Raji (cell line): Measurements from ENCODE around the gene SMIM32.

Experiments used
- POLR2A ChIP-seq: IDR thresholded peaks from 2 replicates; pipeline ENCODE4 v1.6.1; 2011; ENCODE audit warnings: low read depth, low read length, control low read depth; ENCODE audit not compliant: insufficient read depth

SMIM32 gene

DNA sequence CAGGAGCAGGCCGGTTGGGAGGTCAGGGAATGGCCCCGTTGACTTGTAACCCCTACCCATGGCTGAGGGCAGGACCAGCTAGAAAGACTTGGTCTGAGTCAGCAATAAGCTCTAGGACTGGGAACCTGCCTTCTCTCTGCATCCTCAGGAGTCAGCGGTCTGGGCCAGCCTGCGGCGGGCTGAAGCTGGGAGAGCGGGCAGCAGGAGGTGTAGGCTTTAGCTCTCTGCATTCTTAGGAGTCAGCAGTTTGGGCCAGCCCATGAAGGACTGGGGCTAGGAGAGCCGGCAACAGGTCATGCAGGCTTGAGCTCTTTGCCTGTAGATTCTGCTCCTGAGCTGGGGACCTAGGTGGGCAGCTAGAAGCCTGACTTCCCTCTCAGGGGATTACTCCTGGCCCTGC, 6.4 kb upstream of the SMIM32 start:
- TF ChIP-seq POLR2A, result no peak

DNA sequence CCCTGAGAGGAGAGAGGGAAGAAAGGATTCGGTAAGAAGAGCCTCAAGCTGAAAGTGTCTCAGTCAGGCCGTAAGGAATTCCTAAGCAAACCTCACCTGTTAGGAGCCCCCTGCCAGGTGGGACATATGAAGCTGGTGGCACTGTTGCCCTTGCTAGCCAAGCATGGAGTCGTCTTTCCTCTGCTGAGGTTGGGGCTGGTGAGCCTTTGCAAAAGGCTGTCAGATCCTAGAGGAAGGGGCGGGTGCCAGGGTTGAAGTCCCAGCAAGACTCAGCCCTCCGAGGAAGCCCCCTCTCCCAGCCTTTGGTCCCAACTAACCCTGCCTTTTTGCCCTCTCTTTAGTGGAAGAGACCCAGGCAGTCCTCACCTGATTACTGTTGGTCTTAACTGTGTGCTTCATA, 5.5 kb upstream of the SMIM32 start:
- TF ChIP-seq POLR2A, result no peak

DNA sequence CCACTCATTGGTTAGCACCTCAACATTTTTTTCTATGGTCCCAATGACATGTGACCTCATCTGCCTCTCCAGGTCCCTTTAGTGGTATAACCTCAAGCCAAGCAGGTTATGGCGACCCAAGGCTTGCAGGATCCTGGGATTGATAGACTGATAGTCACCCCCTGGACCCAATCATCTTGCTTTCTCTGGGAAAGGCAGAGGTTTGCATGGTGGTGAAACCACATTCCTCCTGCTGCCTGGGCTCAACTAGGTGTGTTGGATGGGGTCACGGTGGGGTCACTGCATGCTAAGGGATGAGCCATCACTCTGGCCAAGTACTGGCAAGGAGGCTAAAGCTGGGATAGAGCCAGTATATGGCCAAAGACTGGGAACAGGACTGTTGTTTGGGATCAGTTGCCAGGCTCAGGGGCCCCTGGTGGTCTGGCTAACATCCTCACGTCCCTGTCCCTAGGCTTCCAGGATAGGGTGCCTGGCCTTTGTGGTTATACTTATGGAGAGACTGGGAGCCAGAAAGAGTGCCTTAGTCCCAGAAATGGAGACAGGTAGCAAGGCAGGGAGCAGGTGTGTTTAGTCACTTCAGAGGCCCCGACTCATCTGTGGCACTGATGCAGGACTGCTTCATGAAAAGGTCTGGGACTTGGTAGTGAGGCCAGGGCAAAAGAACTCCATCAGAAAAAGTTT, 4.6 kb upstream of the SMIM32 start:
- TF ChIP-seq POLR2A, result no peak

DNA sequence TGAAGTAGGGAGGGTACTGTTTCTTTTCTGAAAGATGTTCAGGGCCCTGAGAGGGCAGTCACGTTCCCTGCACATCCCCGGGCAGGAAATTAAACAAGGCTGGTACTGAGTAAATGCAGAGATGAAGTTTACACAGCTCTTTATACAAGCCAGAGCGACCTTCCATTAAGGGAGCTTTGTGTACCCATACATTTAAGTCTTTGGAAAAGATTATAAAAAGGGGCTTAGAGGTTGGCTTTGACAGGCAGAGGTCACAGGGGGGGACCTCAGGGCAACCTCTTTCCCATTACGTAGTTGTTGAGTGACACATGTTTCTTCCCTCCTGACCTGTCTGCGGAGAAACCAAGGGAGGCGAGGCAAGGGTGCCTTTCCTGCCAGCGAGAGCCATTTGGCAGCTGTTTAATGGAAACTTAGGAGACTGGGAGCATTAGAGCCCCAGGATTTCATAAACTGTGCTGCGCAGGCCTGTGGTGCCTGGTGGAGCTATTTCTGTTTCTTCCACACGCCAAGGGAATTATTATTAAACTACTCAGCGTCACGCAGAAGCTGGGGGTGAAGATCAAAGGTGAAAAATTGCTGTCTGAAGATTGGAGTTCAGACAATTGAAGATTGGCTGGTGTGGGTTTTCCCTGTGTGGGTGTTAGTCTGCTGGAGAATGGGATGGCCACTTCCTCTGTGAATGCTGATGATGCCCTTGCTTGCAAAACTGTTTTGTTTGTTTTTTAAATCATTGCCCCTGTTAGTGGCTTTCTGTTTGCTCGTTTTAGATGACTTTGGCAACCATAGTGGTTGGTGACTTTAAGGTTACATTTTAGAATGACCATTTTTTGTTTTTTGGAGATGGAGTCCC, 3.2 kb upstream of the SMIM32 start:
- no peak for TF ChIP-seq POLR2A

DNA sequence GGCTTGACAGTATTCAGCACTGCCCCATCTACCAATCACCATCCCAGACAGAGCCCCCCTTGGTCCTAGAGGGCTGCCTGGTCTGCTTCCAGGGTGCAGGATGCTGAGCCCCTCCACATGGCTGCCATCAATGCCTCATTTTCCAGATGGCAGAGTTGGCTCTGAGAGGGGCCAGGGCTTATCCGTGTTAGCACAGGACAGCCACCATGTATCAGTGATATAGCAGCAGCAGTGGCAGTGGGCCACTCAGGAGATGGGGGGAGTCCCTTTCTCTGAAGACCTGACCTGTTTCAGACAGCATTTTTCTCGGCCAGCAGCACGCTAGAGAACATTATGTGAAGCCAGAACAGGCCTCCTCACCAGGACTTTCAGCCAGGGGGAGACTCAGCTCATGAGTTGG, 1.6 kb upstream of the SMIM32 start:
- TF ChIP-seq POLR2A, result no peak

DNA sequence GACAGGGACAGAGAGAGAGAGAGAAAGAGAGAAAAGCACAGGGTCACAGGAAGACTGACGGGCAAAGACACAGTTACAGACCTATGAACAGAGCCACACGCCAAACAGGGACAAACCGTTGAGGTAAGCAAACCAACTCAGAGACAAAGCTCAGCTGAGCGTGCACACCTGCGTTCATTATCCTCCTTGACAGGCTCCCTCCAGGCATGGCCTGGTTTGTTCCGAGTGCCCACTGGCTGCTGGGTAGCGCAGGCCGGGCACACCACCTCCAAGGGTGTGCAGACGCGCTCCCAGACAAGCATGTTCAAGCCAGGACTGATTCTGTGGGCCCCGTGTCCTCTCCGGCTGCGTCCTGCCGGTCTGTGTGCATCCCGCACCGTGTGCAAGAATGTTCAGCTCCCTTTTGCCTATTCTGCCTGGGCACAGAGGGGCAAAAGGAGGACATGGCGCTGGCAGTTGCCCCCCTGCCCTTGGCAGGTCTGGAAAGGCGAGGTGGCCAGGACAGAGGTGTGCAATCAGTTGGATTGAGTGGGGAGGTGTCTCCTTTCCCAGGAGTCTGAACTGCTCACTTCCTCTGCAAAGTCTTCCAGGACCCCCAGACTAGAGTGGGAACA, 467 bp upstream of the SMIM32 start:
- no peak for TF ChIP-seq POLR2A

DNA sequence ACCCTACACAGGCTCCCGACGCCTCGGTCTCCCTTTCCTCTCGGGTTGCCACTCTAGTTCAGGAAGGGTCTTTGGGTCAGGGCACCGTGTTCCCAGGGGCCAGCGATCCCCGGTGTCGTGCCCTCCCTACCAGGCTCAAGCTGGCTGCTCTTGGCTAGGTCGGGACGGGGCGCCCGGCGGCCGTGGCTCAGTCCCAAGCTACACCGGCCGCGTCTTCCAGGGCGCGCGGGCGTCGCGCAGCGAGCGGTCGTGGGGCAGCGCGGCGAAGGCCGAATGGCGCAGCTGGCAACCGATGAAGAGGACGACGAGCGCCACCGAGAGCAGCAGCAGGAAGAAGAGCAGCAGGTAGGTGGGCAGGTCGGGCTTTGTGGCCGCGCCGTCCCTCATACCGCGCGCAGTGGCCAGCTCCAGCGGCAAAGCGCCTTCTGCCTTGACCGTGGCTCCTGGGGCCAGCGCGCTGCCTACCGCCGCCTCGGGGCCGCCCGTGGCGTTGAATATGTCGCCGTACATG, 892 bp downstream of the SMIM32 start:
- no peak for TF ChIP-seq POLR2A

DNA sequence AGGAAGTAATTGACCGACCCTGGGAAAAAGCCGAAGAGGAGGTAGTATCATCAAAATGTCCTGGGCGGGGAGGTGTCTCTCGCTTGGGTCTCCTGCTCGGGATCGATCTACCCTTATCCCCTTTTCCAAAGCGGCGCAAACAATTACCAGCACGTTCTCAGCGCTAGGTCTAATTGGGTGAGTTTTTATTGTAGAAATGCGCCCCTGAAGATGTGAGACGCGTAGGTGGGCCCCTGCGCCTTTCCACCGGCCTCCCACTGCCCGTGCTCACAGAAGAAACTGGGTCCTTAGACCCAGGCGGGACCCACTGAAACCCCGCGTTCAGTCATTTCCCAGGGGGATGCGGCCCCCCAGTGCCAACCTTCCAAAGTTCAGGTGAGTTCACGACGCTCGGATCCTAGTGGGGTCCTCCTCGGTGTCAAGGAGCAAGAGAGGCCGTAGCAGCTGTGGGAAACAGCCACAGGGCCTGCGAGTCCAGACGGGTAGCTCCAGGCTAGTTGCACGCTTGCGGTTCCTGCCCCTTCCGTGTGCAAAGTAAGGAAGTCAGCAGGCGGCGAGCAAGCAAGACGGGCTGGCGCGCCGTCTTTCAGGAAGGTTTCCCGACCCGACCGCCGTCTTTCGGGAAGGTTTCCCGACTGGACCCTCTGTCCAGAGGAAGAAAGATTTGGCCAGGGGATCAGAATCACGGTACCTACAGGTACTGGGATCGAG, 1.5 kb downstream of the SMIM32 start:
- no peak for TF ChIP-seq POLR2A

DNA sequence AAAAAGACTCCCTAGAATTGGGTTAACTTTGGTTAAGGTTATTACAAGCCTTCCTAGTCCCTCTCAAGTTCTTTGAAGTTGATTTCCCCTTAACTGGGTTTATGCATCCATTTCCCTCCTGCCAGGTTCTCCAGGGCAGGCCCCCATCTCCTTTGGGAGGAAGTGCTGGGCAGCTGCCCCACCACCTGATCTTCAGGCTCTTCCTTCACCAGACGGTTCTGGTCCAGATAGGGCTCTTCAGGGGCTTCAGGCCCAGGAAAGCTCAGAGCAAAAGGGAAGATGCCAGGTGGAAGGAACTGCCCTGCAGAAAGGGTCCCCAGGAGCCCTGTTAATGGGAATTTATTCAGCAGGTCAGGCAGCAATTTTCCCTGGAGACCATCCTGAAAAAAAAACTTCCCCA, 2.1 kb downstream of the SMIM32 start:
- no peak for TF ChIP-seq POLR2A

DNA sequence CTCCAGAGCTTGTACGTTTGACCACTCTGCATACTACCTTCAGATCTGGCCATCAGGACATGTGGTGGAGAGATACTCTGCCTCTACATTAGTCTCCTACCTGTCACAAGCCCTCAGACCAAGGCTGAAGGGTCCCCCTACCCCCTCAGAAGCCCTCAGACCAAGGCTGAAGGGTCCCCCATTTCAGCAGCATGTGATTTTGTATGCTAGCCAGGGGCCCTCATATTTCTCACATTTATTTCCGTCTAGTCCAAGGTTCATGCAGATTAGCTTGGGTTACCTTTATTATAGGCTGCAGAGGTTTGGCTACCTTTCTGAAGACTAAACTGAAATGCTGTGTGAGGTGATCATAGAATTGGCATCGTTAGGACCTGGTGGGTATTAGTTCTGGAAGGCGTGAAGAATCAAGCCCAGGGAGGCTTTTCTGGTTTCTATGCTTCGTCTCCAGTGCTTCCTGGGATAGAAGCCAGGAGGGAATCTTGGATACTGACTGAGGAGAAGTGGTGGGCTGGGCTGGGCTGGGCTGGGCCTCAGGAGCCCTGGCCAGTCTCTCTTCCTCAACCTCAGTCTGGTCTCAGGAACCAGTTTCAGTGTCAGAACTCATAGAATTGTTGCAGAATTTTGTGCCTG, 2.8 kb downstream of the SMIM32 start:
- no peak for TF ChIP-seq POLR2A

DNA sequence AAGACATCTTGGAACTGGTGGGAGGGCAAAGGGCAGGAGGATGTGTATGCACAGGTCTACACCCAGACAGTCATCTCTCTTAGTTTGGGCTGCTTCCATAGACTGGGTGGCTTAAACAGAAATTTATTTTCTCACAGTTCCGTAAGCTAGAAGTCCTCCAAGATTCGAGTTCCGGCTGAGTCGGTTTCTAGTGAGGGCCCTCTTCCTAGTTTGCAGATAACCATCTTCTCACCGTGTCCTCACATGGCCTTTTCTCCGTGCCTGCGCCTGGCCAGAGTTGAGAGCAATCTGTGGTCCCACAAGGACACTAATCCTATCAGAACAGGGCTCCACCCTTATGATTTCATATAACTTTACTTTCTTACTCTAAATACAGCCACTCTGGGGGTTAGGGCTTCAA, 4.1 kb downstream of the SMIM32 start:
- no peak for TF ChIP-seq POLR2A

DNA sequence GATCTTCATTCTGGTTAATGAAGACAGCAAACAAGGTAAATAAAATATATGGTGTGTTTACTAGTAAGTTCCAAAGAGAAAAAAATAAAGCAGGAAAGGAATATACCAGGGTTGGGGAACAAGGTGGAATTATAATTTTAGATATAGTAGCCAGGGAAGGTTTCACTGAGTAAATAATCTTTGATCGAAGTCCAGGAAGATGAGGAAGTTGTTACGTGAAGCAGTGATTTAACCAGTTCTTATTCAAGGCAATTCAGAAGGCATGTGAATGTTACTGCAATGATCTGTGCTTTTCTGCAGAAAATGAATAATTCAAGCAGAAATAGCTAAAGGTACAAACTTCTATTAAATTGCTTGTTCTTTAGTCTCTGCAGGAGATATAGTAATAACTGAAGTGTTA, 6.2 kb downstream of the SMIM32 start:
- TF ChIP-seq POLR2A, result no peak

DNA sequence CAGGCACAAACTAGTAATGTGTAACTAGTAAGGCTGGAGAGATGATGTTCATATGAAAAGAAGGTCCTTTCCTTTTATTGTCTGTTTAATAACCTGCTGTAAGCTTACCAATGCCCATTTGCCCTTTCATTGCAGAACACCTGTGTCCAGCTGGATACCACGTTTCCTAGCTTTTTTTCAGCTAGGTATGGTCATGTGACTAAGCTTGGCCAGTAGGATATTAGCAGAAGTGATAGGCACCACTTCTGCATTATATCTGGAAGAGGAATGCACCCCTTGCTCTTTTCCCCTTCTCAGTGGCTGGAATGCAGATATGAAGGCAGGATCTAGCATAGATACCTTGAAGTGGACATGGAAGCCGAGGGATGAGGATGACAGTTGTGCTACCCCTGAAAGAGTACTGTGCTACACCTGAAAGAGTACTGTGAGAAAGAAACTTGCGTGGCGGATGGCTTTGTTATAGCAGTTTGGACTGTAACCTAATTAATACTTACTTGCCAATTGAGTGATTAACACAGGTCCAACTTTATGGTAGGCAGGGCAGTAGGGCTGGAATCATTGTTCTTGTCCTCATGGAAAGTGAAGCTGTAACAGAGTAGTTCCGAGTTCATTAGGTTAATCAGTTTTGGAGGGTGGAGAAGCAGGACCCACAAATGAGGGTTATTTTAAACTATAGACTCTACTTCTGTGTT, 6.8 kb downstream of the SMIM32 start:
- TF ChIP-seq POLR2A, result no peak

DNA sequence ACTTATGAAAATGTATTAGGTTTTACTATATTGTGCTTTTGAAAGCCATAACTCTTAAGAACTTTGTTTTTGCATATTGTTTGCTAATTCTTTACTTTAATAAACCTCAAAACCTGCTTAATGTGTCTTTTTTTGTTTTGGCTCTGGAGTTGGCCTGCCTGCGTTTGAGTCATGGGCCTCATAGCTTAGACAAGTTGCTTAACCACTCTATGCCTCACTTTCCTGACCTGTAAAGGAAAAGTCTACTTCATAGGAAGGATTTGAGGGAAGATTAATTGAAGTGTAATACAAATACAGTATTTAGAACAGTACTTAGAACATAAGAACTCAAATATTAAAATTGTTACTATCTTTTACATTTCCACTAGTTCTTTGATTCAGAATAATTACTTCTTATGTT, 10.3 kb downstream of the SMIM32 start:
- TF ChIP-seq POLR2A, result no peak
